ENCODE measurements around the gene CCR5AS.
"Not testable (repeated sequence)": the region's sequence is repeated elsewhere in the genome, so short reads cannot be mapped to it uniquely, and the experiment has no call there.

The CCR5AS gene

GRCh38 chr3:46354478-46354877 lies 52.4 kb downstream of the CCR5AS start:
- DNase-seq (ENCODE audit: low read depth): no peak

GRCh38 chr3:46353647-46354410 lies 53.0 kb downstream of the CCR5AS start, which contains the start of gene CCR2:
Gene CCR2, plus strand, starts transcription at chr3:46354111. Its CDS starts 3,417 bp downstream, at chr3:46357528.
- DNase-seq (ENCODE audit: low read depth): peak; percentile 26

DNA sequence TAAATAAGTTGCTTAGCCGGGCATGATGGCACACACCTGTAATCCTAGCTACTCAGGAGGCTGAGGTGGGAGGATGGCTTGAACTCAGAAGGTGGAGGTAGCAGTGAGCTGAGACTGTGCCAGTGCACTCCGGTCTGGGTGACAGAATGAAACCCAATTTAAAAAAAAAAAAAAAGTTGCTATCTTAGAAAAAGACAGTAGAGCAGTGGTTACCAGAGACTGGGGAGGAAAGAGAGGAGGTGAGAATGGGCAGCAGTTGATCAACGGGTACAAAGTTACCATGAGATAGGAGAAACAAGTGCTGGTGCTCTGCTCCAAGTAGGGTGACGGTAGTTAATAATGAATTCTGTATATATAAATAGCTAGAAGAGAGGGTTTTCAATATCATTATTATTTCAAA lies 53.8 kb downstream of the CCR5AS start:
- no peak for DNase-seq (ENCODE audit: low read depth)

- no peak for DNase-seq (ENCODE audit: low read depth)
These were observed 55.2 kb downstream of the CCR5AS start for GRCh38 chr3:46351646-46352045.

DNA sequence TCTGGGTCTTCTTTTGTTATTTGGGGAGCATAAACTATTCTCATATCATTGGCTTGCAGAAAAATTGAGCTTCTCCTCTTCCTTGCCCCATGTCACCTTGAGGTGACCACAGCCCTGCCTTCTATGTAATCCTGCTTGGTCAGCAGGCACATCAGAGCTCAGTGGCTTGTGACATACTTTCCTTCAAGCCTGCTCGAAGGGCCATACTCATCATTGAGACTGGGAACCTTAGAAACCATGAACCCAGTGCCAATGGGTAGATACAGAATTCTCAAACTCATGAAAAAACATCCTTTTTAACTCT lies 56.7 kb downstream of the CCR5AS start:
- DNase-seq (ENCODE audit: low read depth): no peak

GRCh38 chr3:46349484-46350261 lies 57.2 kb downstream of the CCR5AS start:
- DNase-seq (ENCODE audit: low read depth): no peak

GRCh38 chr3:46348823-46349482 lies 57.9 kb downstream of the CCR5AS start:
- no peak for DNase-seq (ENCODE audit: low read depth)

DNA sequence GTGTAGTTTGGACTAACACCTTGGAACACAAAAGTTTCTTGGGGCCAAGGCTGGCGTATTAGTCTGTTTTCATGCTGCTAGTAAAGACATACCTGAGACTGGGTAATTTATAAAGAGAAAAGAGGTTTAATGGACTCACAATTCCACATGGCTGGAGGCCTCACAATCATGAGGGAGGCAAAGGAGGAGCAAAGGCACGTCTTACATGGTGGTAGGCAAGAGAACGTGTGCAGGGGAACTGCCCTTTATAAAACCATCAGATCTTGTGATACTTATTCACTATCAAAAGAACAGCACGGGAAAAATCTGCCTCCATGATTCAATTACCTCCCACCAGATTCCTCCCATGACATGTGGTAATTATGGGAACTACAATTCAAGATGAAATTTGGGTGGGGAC lies 62.4 kb downstream of the CCR5AS start:
- no peak for DNase-seq (ENCODE audit: low read depth)

GRCh38 chr3:46338840-46339239 lies 68.0 kb downstream of the CCR5AS start:
- no peak for DNase-seq (ENCODE audit: low read depth)

- no peak for DNase-seq (ENCODE audit: low read depth)
These were observed 69.0 kb downstream of the CCR5AS start for GRCh38 chr3:46337911-46338310.

DNA sequence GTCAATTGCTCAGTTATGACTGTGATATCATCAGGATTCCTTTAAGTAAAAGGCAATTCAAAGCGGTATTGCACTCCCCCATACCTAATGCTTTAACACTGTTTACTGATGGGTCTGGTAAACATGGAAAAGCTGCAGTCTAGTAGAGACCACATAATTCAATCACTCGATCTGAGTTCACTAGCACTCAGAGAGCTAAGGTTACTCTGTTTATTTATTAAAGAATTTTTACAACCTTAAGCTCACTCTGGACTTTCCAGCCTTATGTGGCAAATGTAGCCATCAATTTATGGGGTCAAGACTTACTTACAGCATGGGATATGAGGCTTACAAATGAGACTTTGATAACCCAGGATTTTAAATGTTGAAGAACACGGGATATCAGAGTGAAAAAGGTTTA lies 71.3 kb downstream of the CCR5AS start:
- DNase-seq (ENCODE audit: low read depth): no peak

DNA sequence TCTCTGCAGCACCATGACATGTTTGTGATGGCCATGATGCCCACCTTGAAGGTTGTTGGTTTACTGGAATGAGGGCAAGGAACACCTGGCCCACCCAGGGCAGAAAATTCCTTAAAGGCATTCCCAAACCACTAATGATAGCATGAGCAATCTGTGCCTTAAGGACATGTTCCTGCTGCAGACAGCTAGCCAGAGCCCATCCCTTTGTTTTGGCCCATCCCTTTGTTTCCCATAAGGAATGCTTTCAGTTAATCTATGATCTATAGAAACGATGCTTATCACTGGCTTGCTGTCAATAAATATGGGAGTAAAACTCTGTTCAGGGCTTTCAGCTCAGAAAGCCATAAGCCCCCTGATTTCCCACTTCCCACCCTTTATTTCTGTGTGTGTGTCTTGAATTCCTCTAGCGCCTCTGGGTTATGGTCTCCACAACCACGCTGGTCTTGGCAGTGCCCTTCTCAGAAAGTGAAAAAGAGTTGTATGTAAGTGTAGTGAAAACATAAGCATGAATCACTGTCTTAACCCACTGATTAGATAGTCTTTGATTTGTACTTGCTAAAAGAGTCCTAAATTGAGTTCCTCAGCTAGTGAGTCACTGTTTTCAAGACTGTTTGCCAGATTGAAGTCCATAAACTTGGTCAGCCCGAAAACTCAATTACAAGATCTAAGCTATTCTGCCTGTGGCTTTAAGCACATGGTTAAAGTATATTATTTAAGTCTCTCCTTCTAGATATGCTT lies 72.0 kb downstream of the CCR5AS start:
- DNase-seq (ENCODE audit: low read depth): no peak

DNA sequence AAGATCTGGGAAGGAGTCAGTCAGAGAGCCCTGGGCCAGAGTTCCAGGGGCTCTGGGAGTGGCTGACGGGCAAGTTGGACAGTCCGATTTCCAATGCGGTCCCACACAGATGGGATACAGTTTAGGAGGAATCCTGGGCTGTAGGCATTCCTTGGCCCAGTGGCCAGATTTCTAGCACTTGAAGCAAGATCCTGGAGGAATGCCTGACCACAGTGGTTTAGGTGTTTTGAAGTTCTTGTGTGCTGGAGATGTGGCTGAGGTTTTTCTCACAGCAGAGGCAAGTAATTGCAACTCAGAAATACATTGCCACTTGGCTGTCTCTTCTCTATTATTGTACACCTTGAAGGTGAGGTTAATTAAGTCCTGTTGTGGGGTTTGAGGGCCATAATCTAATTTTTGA lies 76.2 kb downstream of the CCR5AS start:
- not testable (repeated sequence) for DNase-seq (ENCODE audit: low read depth)

- DNase-seq (ENCODE audit: low read depth): no peak
These were observed 81.1 kb downstream of the CCR5AS start for GRCh38 chr3:46325645-46326300.

DNA sequence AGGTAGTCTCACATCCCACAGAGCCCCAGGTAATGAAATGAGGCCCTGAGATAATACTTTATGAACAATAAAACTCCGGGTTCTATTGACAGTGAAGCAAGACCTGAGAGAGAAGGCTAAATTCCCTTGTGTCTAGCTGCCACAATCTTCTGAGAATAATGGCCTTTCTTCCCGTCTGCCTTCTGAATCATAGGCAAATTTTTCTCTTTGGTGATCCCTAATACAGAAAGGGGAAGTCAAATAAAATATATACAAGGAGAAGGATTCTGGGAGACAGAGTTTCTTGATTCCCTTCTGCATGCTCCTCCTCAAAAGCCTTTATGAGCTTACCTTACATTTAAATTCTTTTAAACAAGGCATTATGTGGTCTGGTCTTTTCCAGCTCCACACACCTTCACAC lies 82.8 kb downstream of the CCR5AS start:
- DNase-seq (ENCODE audit: low read depth): no peak

DNA sequence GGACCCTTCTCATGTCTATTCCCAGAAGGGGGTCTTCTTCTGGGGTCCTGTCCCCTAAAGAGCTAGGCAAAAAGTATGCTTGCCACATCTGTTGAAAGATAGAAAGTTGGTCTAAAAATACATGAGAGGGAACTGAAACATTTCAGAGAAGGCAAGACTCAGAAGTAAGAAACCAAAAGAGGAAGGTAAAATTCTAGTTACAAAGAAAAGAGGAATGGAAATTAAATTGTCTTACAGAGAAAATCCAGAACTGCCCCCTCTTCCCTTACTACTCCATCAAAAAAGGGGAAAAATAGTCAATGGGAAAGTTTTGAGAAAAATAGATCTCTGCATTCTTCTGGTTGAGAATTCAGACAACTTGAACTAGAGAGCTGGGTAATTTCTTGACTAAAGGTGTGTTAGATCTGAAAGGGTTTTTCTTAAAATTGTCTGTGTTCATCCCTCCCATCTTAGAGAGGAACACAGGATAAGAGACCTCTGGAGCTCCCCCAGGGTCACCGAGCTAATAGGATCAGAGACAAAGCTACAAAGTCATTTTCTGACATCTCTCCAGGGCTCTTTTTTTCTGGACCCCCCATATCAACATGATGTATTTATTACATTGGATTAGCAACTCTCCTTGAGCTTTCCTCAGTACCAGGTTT lies 85.3 kb downstream of the CCR5AS start:
- no peak for DNase-seq (ENCODE audit: low read depth)

GRCh38 chr3:46318207-46318927 lies 88.5 kb downstream of the CCR5AS start:
- DNase-seq (ENCODE audit: low read depth): no peak

DNA sequence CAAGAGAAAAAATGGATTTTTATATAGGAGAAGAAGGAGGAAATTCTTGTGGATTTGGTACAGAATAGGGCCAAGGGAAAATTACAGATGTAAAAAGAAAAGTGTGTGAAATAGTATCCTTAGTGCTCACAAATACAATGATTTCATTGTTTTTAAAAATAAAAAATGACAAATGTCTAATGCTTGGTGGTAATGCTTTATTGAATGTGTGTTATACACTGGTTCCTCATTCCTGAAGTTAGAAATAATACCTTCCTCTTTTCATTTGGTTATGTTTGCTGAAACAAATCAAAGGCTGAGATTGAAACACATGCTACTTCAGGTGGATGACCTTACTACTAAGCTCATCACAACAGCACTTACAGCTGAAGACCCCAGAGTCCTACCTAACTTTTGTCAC lies 90.7 kb downstream of the CCR5AS start:
- DNase-seq (ENCODE audit: low read depth): no peak

DNA sequence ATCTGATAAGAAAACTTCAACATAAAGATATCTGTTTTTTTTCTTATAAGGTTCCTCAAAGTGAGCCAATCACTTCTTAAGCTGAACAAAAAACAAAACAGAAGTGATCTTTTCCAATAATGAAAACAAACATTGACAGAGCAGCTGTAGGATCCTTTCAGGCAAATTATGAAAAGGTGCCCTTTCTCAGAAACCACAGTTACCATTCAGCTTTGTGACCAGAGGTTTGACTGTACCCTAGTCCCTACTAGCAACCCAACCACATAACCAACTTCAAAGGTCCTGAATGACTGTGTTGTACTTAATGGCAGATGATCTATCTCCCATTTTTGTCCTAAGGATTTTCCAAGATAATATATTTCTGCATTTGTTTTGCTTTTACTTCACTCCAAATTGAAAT lies 92.3 kb downstream of the CCR5AS start:
- no peak for DNase-seq (ENCODE audit: low read depth)
